KG1 (cell line): ENCODE measurements around the gene HLTF.

Experiments
- DNase-seq: peaks from one replicate; lab custom pipeline; 2025; lab: John Stamatoyannopoulos, UW

The HLTF gene

GRCh38 chr3:149018247-149018646 is 68.1 kb downstream of the HLTF start:
- no peak for DNase-seq

- no peak for DNase-seq
Observed at GRCh38 chr3:149016669-149017541, 69.4 kb downstream of the HLTF start.

- no peak for DNase-seq
Observed at GRCh38 chr3:149016242-149016641, 70.1 kb downstream of the HLTF start.

- DNase-seq, result no peak
Observed at GRCh38 chr3:149015393-149015792, 70.9 kb downstream of the HLTF start.

GRCh38 chr3:149013726-149014125 is 72.6 kb downstream of the HLTF start:
- DNase-seq, result no peak

GRCh38 chr3:149011676-149012075 is 74.7 kb downstream of the HLTF start:
- no peak for DNase-seq

- DNase-seq, result no peak
Observed at GRCh38 chr3:149010966-149011365, 75.4 kb downstream of the HLTF start.

GRCh38 chr3:149010504-149010951 is 75.8 kb downstream of the HLTF start:
- DNase-seq, result no peak

GRCh38 chr3:149009732-149010131 is 76.6 kb downstream of the HLTF start:
- DNase-seq, result no peak

- no peak for DNase-seq
Observed at GRCh38 chr3:149007567-149008257, 78.6 kb downstream of the HLTF start.

GRCh38 chr3:149005416-149005815 is 80.9 kb downstream of the HLTF start:
- no peak for DNase-seq

GRCh38 chr3:149004622-149005021 is 81.7 kb downstream of the HLTF start:
- no peak for DNase-seq

- no peak for DNase-seq
Observed at GRCh38 chr3:149003653-149004305, 82.6 kb downstream of the HLTF start.

GRCh38 chr3:149001727-149002126 is 84.6 kb downstream of the HLTF start:
- no peak for DNase-seq

- no peak for DNase-seq
Observed at GRCh38 chr3:149000206-149000745, 86.1 kb downstream of the HLTF start.

GRCh38 chr3:148999806-149000205 is 86.5 kb downstream of the HLTF start:
- no peak for DNase-seq

GRCh38 chr3:148998715-148999423 is 87.5 kb downstream of the HLTF start:
- no peak for DNase-seq

- DNase-seq, result no peak
Observed at GRCh38 chr3:148998297-148998696, 88.0 kb downstream of the HLTF start.

- no peak for DNase-seq
Observed at GRCh38 chr3:148997623-148998022, 88.7 kb downstream of the HLTF start.

- DNase-seq, result no peak
Observed at GRCh38 chr3:148992635-148993255, 93.6 kb downstream of the HLTF start.

- peak; percentile 45 for DNase-seq
Observed at GRCh38 chr3:148992027-148992634, 94.2 kb downstream of the HLTF start.
